Transverse colon (tissue), 3 donors: ENCODE data around the gene KLK1.

Experiments
- EP300 ChIP-seq: sonication (generic); formaldehyde crosslinking; IDR thresholded peaks from one replicate; pipeline ENCODE4 v1.6.1; 2017; ENCODE audit warnings: antibody characterized with exemption, low read depth
- POLR2A ChIP-seq: fragments of 450-650 bp; IDR thresholded peaks from one replicate; pipeline ENCODE4 v1.6.1; 2016; ENCODE audit warnings: antibody characterized with exemption, mild to moderate bottlenecking, moderate library complexity
- TF ChIP-seq, protein P1 (sequence below), 5 experiments: fragments of 200-600 bp in 3 of 5; fragments of 450-650 bp in 2 of 5; sonication (generic) in 3 of 5; IDR thresholded peaks; 1 replicate in 2 of 5; 2 replicates in 3 of 5; pipeline ENCODE4 v1.5.1; 2016 to 2017; ENCODE audit warnings: antibody characterized with exemption in 5 of 5, inconsistent platforms in 3 of 5, mild to moderate bottlenecking in 2 of 5, moderate library complexity in 1 of 5

DNA sequence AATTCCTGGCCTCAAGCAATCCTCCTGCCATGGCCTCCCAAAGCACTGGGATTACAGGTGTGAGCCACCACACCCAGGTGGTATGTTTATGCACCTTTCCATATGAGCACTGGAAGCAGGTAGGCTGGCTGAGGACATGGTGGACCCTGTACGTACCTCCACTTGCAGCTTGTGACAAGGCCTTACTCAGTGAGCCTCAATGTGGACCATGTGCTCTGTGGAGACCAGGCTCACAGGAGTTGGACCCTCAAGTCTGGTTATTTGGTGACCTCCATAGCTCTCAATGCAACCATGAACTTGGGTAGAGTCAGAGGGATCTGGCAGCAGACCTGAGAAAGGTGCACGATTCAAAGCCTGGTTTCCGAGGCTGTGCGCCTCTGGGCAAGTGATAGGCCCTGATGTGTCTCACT lies 27.9 kb downstream of the KLK1 start:
- TF ChIP-seq, protein P1, sequence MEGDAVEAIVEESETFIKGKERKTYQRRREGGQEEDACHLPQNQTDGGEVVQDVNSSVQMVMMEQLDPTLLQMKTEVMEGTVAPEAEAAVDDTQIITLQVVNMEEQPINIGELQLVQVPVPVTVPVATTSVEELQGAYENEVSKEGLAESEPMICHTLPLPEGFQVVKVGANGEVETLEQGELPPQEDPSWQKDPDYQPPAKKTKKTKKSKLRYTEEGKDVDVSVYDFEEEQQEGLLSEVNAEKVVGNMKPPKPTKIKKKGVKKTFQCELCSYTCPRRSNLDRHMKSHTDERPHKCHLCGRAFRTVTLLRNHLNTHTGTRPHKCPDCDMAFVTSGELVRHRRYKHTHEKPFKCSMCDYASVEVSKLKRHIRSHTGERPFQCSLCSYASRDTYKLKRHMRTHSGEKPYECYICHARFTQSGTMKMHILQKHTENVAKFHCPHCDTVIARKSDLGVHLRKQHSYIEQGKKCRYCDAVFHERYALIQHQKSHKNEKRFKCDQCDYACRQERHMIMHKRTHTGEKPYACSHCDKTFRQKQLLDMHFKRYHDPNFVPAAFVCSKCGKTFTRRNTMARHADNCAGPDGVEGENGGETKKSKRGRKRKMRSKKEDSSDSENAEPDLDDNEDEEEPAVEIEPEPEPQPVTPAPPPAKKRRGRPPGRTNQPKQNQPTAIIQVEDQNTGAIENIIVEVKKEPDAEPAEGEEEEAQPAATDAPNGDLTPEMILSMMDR (IDR thresholded peaks at IDR 0.05): no peak
- TF ChIP-seq POLR2A: no peak
- TF ChIP-seq EP300: no peak
